IMR-90 (cell line): ENCODE results near the gene SASH3. TPM values are rescaled to one million over a fixed set of nuclear protein-coding genes. Genes with fewer than 3 reads are reported as not detected.

ENCODE experiments used
- ATAC-seq: fragments of 200-7000 bp; cut with Tn5 transposase; 2 replicates; pipeline ENCODE4 v1.9.1; 2020; ENCODE audit warnings: low read depth, mild to moderate bottlenecking, moderate library complexity
- BruUV-seq: library from RNA; stranded (reverse); fragments of 400-500 nt; replicated peaks from 2 replicates; lab custom pipeline; 2021; lab: Mats Ljungman, UMichigan
- CTCF ChIA-PET: fragments of 300-600 bp; formaldehyde crosslinking; extraction: SDS; loops from one replicate; lab custom pipeline; 2021; ENCODE audit warnings: antibody characterized with exemption; lab: Yijun Ruan, JAX
- POLR2A ChIA-PET: fragments of 300-600 bp; sonication (Branson Sonifier 250); formaldehyde crosslinking; loops from one replicate; lab custom pipeline; 2022; ENCODE audit warnings: antibody characterized with exemption; ENCODE audit not compliant: unreplicated experiment; lab: Charles Lee
- DNase-seq: peaks from one replicate; pipeline ENCODE4 v3.0.0; 2013
- H2AFZ ChIP-seq: replicated peaks from 2 replicates; pipeline ENCODE3; 2013; ENCODE audit warnings: low read length, mild to moderate bottlenecking; ENCODE audit not compliant: poor library complexity
- H2AK5ac ChIP-seq: 2 replicates; pipeline ENCODE4 v1.6.1; 2013; ENCODE audit warnings: low read depth, low read length, inconsistent platforms
- H2AK9ac ChIP-seq: replicated peaks from 2 replicates; pipeline ENCODE3; 2013; ENCODE audit warnings: mild to moderate bottlenecking, low read depth, low read length, moderate library complexity; ENCODE audit not compliant: poor library complexity
- H2BK120ac ChIP-seq: 2 replicates; pipeline ENCODE4 v1.6.1; 2013; ENCODE audit warnings: low read depth, low read length, inconsistent platforms
- H2BK15ac ChIP-seq: 3 replicates; pipeline ENCODE4 v1.6.1; 2013; ENCODE audit warnings: low read depth, low read length, inconsistent platforms
- H2BK20ac ChIP-seq: 2 replicates; pipeline ENCODE4 v1.6.1; 2013; ENCODE audit warnings: low read depth, mild to moderate bottlenecking, inconsistent platforms, low read length, moderate library complexity
- H2BK5ac ChIP-seq: 2 replicates; pipeline ENCODE4 v1.6.1; 2013; ENCODE audit warnings: mild to moderate bottlenecking, low read depth, low read length, inconsistent platforms; ENCODE audit not compliant: poor library complexity, severe bottlenecking
- H3K14ac ChIP-seq: replicated peaks from 2 replicates; pipeline ENCODE4 v1.6.1; 2013; ENCODE audit warnings: low read depth, low read length, inconsistent platforms
- H3K18ac ChIP-seq: 2 replicates; pipeline ENCODE4 v1.6.1; 2013; ENCODE audit warnings: low read depth, low read length, control low read depth
- H3K23ac ChIP-seq: 2 replicates; pipeline ENCODE4 v1.6.1; 2013; ENCODE audit warnings: low read depth, low read length, inconsistent platforms
- H3K27ac ChIP-seq: 2 replicates; pipeline ENCODE4 v1.5.1; 2013; ENCODE audit warnings: mild to moderate bottlenecking, control low read depth, low read length; ENCODE audit not compliant: insufficient read depth
- H3K27me3 ChIP-seq: 2 replicates; pipeline ENCODE4 v1.6.1; 2013; ENCODE audit warnings: low read length; ENCODE audit not compliant: control insufficient read depth, insufficient read depth
- H3K36me3 ChIP-seq: 2 replicates; pipeline ENCODE4 v1.6.1; 2013; ENCODE audit warnings: low read length, mixed read lengths; ENCODE audit not compliant: control insufficient read depth, insufficient read depth
- H3K4ac ChIP-seq: 2 replicates; pipeline ENCODE4 v1.6.1; 2013; ENCODE audit warnings: low read depth, low read length, inconsistent platforms
- H3K4me1 ChIP-seq: 2 replicates; pipeline ENCODE4 v1.6.1; 2013; ENCODE audit warnings: low read length, mixed read lengths; ENCODE audit not compliant: control insufficient read depth, insufficient read depth
- H3K4me2 ChIP-seq: 2 replicates; pipeline ENCODE4 v1.6.1; 2013; ENCODE audit warnings: low read depth, mild to moderate bottlenecking, control low read depth, low read length, moderate library complexity
- H3K4me3 ChIP-seq: 2 replicates; pipeline ENCODE4 v1.5.1; 2013; ENCODE audit warnings: low read depth, mild to moderate bottlenecking, control low read depth, low read length, moderate library complexity; ENCODE audit not compliant: insufficient read depth
- H3K56ac ChIP-seq: 2 replicates; pipeline ENCODE4 v1.6.1; 2013; ENCODE audit warnings: low read length, inconsistent platforms; ENCODE audit not compliant: insufficient read depth; ENCODE audit errors: extremely low read depth
- H3K79me1 ChIP-seq, 2 experiments: 2 replicates each; pipeline ENCODE4 v1.6.1; 2013; ENCODE audit warnings: low read length in 2 of 2, inconsistent platforms in 1 of 2, low read depth in 1 of 2
- H3K9ac ChIP-seq: 2 replicates; pipeline ENCODE4 v1.6.1; 2013; ENCODE audit warnings: low read depth, low read length, control low read depth
- H3K9me1 ChIP-seq: 2 replicates; pipeline ENCODE4 v1.6.1; 2013; ENCODE audit warnings: low read length, inconsistent platforms; ENCODE audit not compliant: insufficient read depth
- H3K9me3 ChIP-seq: 2 replicates; pipeline ENCODE4 v1.6.1; 2013; ENCODE audit warnings: low read length; ENCODE audit not compliant: control insufficient read depth, insufficient read depth
- H4K20me1 ChIP-seq: 2 replicates; pipeline ENCODE4 v1.6.1; 2013; ENCODE audit warnings: low read length, inconsistent platforms; ENCODE audit not compliant: insufficient read depth
- H4K5ac ChIP-seq: 2 replicates; pipeline ENCODE4 v1.6.1; 2013; ENCODE audit warnings: mild to moderate bottlenecking, low read depth, low read length, control low read depth
- H4K8ac ChIP-seq, 2 experiments: 2 replicates each; pipeline ENCODE4 v1.6.1; 2013; ENCODE audit warnings: low read depth in 2 of 2, low read length in 2 of 2, control low read depth in 1 of 2, inconsistent platforms in 1 of 2
- H4K91ac ChIP-seq: 2 replicates; pipeline ENCODE4 v1.6.1; 2013; ENCODE audit warnings: low read depth, low read length, inconsistent platforms; ENCODE audit not compliant: insufficient read depth
- CEBPB ChIP-seq: IDR thresholded peaks from 2 replicates; pipeline ENCODE4 v1.6.1; 2012; ENCODE audit warnings: low read depth, low read length, improper control_type of control experiment
- MAZ ChIP-seq: IDR thresholded peaks from 2 replicates; pipeline ENCODE4 v1.6.1; 2012; ENCODE audit warnings: low read depth, mild to moderate bottlenecking, low read length, improper control_type of control experiment, moderate library complexity, borderline replicate concordance
- RAD21 ChIP-seq: IDR thresholded peaks from 2 replicates; pipeline ENCODE4 v1.6.1; 2012; ENCODE audit warnings: low read length, improper control_type of control experiment
- WGBS, 2 experiments: methylation state at CpG; one replicate each; pipeline versions ENCODE4 v1.1.5 to v1.1.7; 2013; ENCODE audit warnings: missing lambda C conversion rate in 2 of 2; ENCODE audit not compliant: insufficient read length in 1 of 2; ENCODE audit errors: extremely low coverage in 2 of 2; 5-methylcytosine and 5-hydroxymethylcytosine counted together
- dilution Hi-C: fragments of 300-500 bp; cut with HindIII; formaldehyde crosslinking; loops from one replicate; pipeline ENCODE4 v1.14.3; 2018; ENCODE audit warnings: low sequenced_read_pairs; ENCODE audit not compliant: unreplicated experiment
- in situ Hi-C: fragments of 300-500 bp; cut with MboI; formaldehyde crosslinking; loops from 3 replicates; pipeline ENCODE4 v1.14.3; 2019; ENCODE audit warnings: low sequenced_read_pairs, inconsistent platforms, mixed read lengths
- intact Hi-C: fragments of 100-400 bp; cut with micrococcal nuclease; formaldehyde crosslinking; loops from 2 replicates; pipeline ENCODE4 v1.10.0; 2022
- polyA plus RNA-seq, 3 experiments: library from polyadenylated mRNA; depleted of rRNA; stranded (reverse); fragments of >200 nt; gene quantifications; 2 replicates each; pipeline ENCODE4 v1.2.3, GENCODE V29; 2012; ENCODE audit warnings: low replicate concordance in 1 of 3
- total RNA-seq: library from RNA; depleted of rRNA; stranded (reverse); fragments of >200 nt; gene quantifications from 2 replicates; pipeline ENCODE4 v1.2.3, GENCODE V29; 2012
- TF ChIP-seq, protein P1 (sequence below): conservative IDR thresholded peaks from 2 replicates; pipeline ENCODE4 v1.5.1; 2012; ENCODE audit warnings: mild to moderate bottlenecking, low read depth, low read length, improper control_type of control experiment

Gene SASH3
- total and polyA plus RNA-seq, 2 of the 4 experiments (the other 2 are of a cell fraction), result not detected

GRCh38 chrX:129790146-129790545 is 10.4 kb downstream of the SASH3 start:
- no peak overlapping the region for H3K27ac ChIP-seq
- no peak overlapping the region for H3K9ac ChIP-seq
- no peak overlapping the region for H2BK20ac ChIP-seq
- no peak overlapping the region for H3K23ac ChIP-seq
- H3K36me3 ChIP-seq, result no peaks in the 10 kb centered on the region
- H3K4me2 ChIP-seq, result no peak overlapping the region
- no peak overlapping the region for H4K5ac ChIP-seq
- H2AK5ac ChIP-seq, result no peak overlapping the region
- no peak overlapping the region for H3K4ac ChIP-seq
- H2BK120ac ChIP-seq, result no peak overlapping the region
- no peak overlapping the region for H3K56ac ChIP-seq
- intact Hi-C loops (no loop called here), dilution Hi-C loops (no loop called here), in situ Hi-C loops (no loop called here)
- CTCF ChIA-PET, result no interaction called here
- H4K91ac ChIP-seq, result no peak overlapping the region
- no peak overlapping the region for H3K14ac ChIP-seq
- no peaks in the 10 kb centered on the region for H3K79me1 ChIP-seq
- H4K8ac ChIP-seq, result no peak overlapping the region
- no peak for DNase-seq
- no peak for ATAC-seq
- WGBS, 2 experiments, result no CpG with 5 or more reads among the region's 3 CpGs
- H2BK15ac ChIP-seq, result no peak overlapping the region
- H2AFZ ChIP-seq, result no peak overlapping the region
- H3K9me3 ChIP-seq, result no peaks in the 10 kb centered on the region
- no peaks in the 10 kb centered on the region for H3K9me1 ChIP-seq
- H3K4me1 ChIP-seq, result no peaks in the 10 kb centered on the region
- no peaks in the 10 kb centered on the region; the same call in 1 of the 2 replicates for H4K20me1 ChIP-seq
- no peak overlapping the region for H3K4me3 ChIP-seq
- H3K18ac ChIP-seq, result no peak overlapping the region
- no peak for TF ChIP-seq RAD21
- no peak for TF ChIP-seq MAZ
- no peak for TF ChIP-seq CEBPB
- TF ChIP-seq, protein P1, sequence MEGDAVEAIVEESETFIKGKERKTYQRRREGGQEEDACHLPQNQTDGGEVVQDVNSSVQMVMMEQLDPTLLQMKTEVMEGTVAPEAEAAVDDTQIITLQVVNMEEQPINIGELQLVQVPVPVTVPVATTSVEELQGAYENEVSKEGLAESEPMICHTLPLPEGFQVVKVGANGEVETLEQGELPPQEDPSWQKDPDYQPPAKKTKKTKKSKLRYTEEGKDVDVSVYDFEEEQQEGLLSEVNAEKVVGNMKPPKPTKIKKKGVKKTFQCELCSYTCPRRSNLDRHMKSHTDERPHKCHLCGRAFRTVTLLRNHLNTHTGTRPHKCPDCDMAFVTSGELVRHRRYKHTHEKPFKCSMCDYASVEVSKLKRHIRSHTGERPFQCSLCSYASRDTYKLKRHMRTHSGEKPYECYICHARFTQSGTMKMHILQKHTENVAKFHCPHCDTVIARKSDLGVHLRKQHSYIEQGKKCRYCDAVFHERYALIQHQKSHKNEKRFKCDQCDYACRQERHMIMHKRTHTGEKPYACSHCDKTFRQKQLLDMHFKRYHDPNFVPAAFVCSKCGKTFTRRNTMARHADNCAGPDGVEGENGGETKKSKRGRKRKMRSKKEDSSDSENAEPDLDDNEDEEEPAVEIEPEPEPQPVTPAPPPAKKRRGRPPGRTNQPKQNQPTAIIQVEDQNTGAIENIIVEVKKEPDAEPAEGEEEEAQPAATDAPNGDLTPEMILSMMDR, result no peak
- no TSS peak for BruUV-seq
- H2BK5ac ChIP-seq, result no peak overlapping the region
- POLR2A ChIA-PET, result no interaction called here
- peaks cover 2% of the 10 kb centered on the region; the same call in 1 of the 2 replicates for H3K27me3 ChIP-seq
- no peak overlapping the region for H2AK9ac ChIP-seq
